Activated CD4-positive, alpha-beta T cell treated with anti-CD3 and anti-CD28 coated beads, Interleukin-2, Interleukin-6, amounts not matched to agents 100 ng/mL and 50 ng/mL, durations not matched to agents 16 hours and 8 hours (primary cell): ENCODE results near the gene ATG2B.

Experiments used
- DNase-seq: peaks from one replicate; pipeline ENCODE4 v3.0.0-alpha.2; 2020

ATG2B gene

GRCh38 chr14:96304956-96305355 lies 58.2 kb downstream of the ATG2B start:
- no peak for DNase-seq

- DNase-seq, result no peak
Measured at GRCh38 chr14:96303981-96304380, 59.2 kb downstream of the ATG2B start.

GRCh38 chr14:96299441-96299840 lies 63.7 kb downstream of the ATG2B start:
- DNase-seq, result no peak

GRCh38 chr14:96297997-96298515 lies 65.1 kb downstream of the ATG2B start:
- no peak for DNase-seq

GRCh38 chr14:96297000-96297399 lies 66.1 kb downstream of the ATG2B start:
- peak; percentile 7 for DNase-seq

GRCh38 chr14:96294246-96294645 lies 68.9 kb downstream of the ATG2B start:
- no peak for DNase-seq

GRCh38 chr14:96287856-96288255 lies 75.3 kb downstream of the ATG2B start:
- no peak for DNase-seq

- DNase-seq, result no peak
Measured at GRCh38 chr14:96286251-96286650, 76.9 kb downstream of the ATG2B start.

GRCh38 chr14:96285667-96286066 lies 77.5 kb downstream of the ATG2B start:
- no peak for DNase-seq

- no peak for DNase-seq
Measured at GRCh38 chr14:96284430-96284829, 78.7 kb downstream of the ATG2B start.

GRCh38 chr14:96284008-96284407 lies 79.1 kb downstream of the ATG2B start:
- DNase-seq, result no peak

GRCh38 chr14:96281486-96281885 lies 81.7 kb downstream of the ATG2B start:
- DNase-seq, result no peak

- no peak for DNase-seq
Measured at GRCh38 chr14:96280104-96280503, 83.0 kb downstream of the ATG2B start.

GRCh38 chr14:96279564-96279963 lies 83.6 kb downstream of the ATG2B start:
- no peak for DNase-seq

GRCh38 chr14:96277890-96278289 lies 85.3 kb downstream of the ATG2B start:
- DNase-seq, result no peak

GRCh38 chr14:96275177-96276112 lies 87.7 kb downstream of the ATG2B start:
- peak; percentile 73 for DNase-seq

GRCh38 chr14:96274543-96274942 lies 88.6 kb downstream of the ATG2B start:
- DNase-seq, result no peak

GRCh38 chr14:96274122-96274521 lies 89.0 kb downstream of the ATG2B start:
- DNase-seq, result no peak

GRCh38 chr14:96273629-96274028 lies 89.5 kb downstream of the ATG2B start:
- no peak for DNase-seq

- no peak for DNase-seq
Measured at GRCh38 chr14:96272777-96273473, 90.2 kb downstream of the ATG2B start.

GRCh38 chr14:96271421-96271762 lies 91.7 kb downstream of the ATG2B start:
- DNase-seq, result no peak

GRCh38 chr14:96270565-96271420 lies 92.3 kb downstream of the ATG2B start:
- DNase-seq, result no peak

GRCh38 chr14:96269359-96269710 lies 93.8 kb downstream of the ATG2B start:
- DNase-seq, result no peak
